ENCODE data around the gene HTR6.

- TF ChIP-seq CTCF (optimal IDR thresholded peaks at IDR 0.05 in 1 of 3, IDR thresholded peaks at IDR 0.05 in 1 of 3, conservative IDR thresholded peaks at IDR 0.05 in 1 of 3; ENCODE audit: extremely low read depth in 1 of 3, insufficient read depth in 2 of 3, low read length in 3 of 3) (no peak), EZH2 (IDR thresholded peaks at IDR 0.05; ENCODE audit: low read length) (no peak)
Measured at GRCh38 chr1:19621274-19621950, 43.3 kb upstream of the HTR6 start.

Measured in keratinocyte (primary cell).